ENCODE data around the gene LRMDA. TPM values are rescaled to one million over a fixed set of nuclear protein-coding genes. Genes with fewer than 3 reads are reported as not detected.

Gene LRMDA
- total RNA-seq, 1 experiment from 2014 or later, result 4.8 TPM

DNA sequence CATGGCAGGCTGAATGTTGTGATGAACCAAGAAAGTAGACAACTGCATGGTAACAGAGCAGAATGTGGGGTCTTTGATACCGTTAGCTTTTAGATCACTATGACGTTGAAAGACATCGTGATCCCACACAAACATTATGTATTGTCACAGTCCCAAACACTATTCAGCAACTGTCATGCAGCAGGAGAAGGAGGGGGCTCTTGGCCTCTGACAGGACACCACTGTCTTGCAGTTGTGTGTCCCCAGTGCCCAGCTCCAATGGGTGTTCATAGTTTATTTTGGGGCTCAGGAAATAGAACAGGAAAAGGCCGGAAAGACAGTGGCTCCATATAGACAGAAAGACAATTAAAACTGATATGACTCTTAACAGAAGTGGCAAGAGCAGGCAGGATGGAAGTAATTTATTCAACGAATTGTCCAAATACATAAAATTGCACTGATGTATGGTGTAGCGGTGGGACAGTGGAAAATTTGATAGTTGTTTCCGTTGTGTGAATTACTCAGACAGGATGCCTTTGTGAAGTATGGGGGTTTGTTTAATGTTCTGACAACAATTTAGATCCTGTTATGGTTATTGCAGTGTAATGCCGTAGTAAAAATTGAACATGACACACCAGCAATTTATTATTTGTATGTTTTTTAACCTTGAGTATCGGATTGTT, 292.0 kb downstream of the LRMDA start:
- ATAC-seq (no peak), DNase-seq (ENCODE audit: low read depth, low spot score) (no peak)
- ChIA-PET POLR2A (no interaction called here), RAD21 (ENCODE audit: low non-redundant PET in 1 of 2, low total read pairs in 2 of 2, uncharacterized antibody in 2 of 2, unreplicated experiment in 2 of 2) (no interaction called here), CTCF (no interaction called here)
- BruUV-seq (replicated peaks), result no TSS peak
- Histone ChIP-seq H3K79me2 (ENCODE audit: insufficient read depth, low read length) (no peaks in the 10 kb centered on the region), H3K4me3 (replicated peaks in 1 of 2; ENCODE audit: low read depth in 1 of 2, low read length in 2 of 2) (no peak overlapping the region), H4K20me1 (ENCODE audit: insufficient read depth) (no peaks in the 10 kb centered on the region), H3K4me1 (ENCODE audit: control insufficient read depth in 1 of 2, insufficient read depth in 2 of 2, low read length in 2 of 2) (no peaks in the 10 kb centered on the region), H3K9me3 (ENCODE audit: control insufficient read depth in 1 of 2, insufficient read depth in 1 of 2, low read depth in 1 of 2, low read length in 2 of 2) (no peaks in the 10 kb centered on the region), H3K4me2 (ENCODE audit: low read length) (no peak overlapping the region), H3K27me3 (ENCODE audit: insufficient read depth, low read length) (no peaks in the 10 kb centered on the region), H3K36me3 (ENCODE audit: control insufficient read depth in 1 of 2, insufficient read depth in 2 of 2, low read length in 2 of 2) (no peaks in the 10 kb centered on the region), H3K9ac (ENCODE audit: low read length) (no peak overlapping the region), H3K27ac (ENCODE audit: low read depth, low read length) (no peak overlapping the region), H2AFZ (ENCODE audit: low read depth, low read length, poor library complexity, severe bottlenecking) (no peak overlapping the region), H3K9me2 (ENCODE audit: insufficient read depth) (no peaks in the 10 kb centered on the region)
- intact Hi-C loops (cut with micrococcal nuclease), result no loop called here
- TF ChIP-seq POLR2AphosphoS5 (IDR thresholded peaks at IDR 0.05; ENCODE audit: low read depth, low read length), result no peak
- no peak for TF ChIP-seq RAD21 (IDR thresholded peaks at IDR 0.05; ENCODE audit: low read depth)
- TF ChIP-seq ZFX (IDR thresholded peaks at IDR 0.05), result no peak
- no peak for TF ChIP-seq SRF (IDR thresholded peaks at IDR 0.05; ENCODE audit: low read depth)
- no peak for TF ChIP-seq POLR2A (IDR thresholded peaks at IDR 0.05; ENCODE audit: borderline replicate concordance, extremely low read depth, insufficient read depth, insufficient read length)
- no peak for TF ChIP-seq ZNF274 (IDR thresholded peaks at IDR 0.05; ENCODE audit: low read depth, low read length)
- no peak for TF ChIP-seq FOSL1 (IDR thresholded peaks at IDR 0.05; ENCODE audit: low read depth)
- TF ChIP-seq SP1 (IDR thresholded peaks at IDR 0.05; ENCODE audit: low read depth), result no peak
- TF ChIP-seq YY1 (IDR thresholded peaks at IDR 0.05; ENCODE audit: extremely low read depth, insufficient replicate concordance, low read depth, low read length), result no peak
- no peak for TF ChIP-seq TCF7L2 (IDR thresholded peaks at IDR 0.05; ENCODE audit: borderline replicate concordance, extremely low read depth, insufficient read depth, insufficient read length)
- TF ChIP-seq CEBPB (IDR thresholded peaks at IDR 0.05; ENCODE audit: low read depth), result no peak
- no peak for TF ChIP-seq CBX3 (IDR thresholded peaks at IDR 0.05; ENCODE audit: low read depth)
- no peak for TF ChIP-seq ELF1 (IDR thresholded peaks at IDR 0.05; ENCODE audit: borderline replicate concordance, low read depth)
- no peak for TF ChIP-seq MAX (IDR thresholded peaks at IDR 0.05)
- TF ChIP-seq JUND (IDR thresholded peaks at IDR 0.05), result no peak
- TF ChIP-seq EGR1 (IDR thresholded peaks at IDR 0.05; ENCODE audit: low read depth), result no peak
- TF ChIP-seq ATF3 (IDR thresholded peaks at IDR 0.05), result no peak
- TF ChIP-seq, protein P1, sequence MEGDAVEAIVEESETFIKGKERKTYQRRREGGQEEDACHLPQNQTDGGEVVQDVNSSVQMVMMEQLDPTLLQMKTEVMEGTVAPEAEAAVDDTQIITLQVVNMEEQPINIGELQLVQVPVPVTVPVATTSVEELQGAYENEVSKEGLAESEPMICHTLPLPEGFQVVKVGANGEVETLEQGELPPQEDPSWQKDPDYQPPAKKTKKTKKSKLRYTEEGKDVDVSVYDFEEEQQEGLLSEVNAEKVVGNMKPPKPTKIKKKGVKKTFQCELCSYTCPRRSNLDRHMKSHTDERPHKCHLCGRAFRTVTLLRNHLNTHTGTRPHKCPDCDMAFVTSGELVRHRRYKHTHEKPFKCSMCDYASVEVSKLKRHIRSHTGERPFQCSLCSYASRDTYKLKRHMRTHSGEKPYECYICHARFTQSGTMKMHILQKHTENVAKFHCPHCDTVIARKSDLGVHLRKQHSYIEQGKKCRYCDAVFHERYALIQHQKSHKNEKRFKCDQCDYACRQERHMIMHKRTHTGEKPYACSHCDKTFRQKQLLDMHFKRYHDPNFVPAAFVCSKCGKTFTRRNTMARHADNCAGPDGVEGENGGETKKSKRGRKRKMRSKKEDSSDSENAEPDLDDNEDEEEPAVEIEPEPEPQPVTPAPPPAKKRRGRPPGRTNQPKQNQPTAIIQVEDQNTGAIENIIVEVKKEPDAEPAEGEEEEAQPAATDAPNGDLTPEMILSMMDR (IDR thresholded peaks at IDR 0.05 in 2 of 3, conservative IDR thresholded peaks at IDR 0.05 in 1 of 3; ENCODE audit: borderline replicate concordance in 1 of 3, insufficient read depth in 1 of 3, low read depth in 2 of 3, low read length in 2 of 3), result no peak
- no peak for TF ChIP-seq REST (IDR thresholded peaks at IDR 0.05; ENCODE audit: low read depth)

Measured in HCT116 (cell line).